Adrenal gland (tissue), 5 donors: ENCODE results near the gene UBA3.

Source experiments
- POLR2A ChIP-seq, 2 donors: fragments of 450-650 bp; IDR thresholded peaks; one replicate each; pipeline ENCODE4 v1.6.1; 2017; ENCODE audit warnings: antibody characterized with exemption in 2 of 2, mild to moderate bottlenecking in 2 of 2, moderate library complexity in 1 of 2
- TF ChIP-seq, protein P1 (sequence below), 6 experiments: fragments of 450-650 bp in 4 of 6; fragments of 200-600 bp in 2 of 6; sonication (generic) in 1 of 6; IDR thresholded peaks; 1 replicate in 5 of 6; 2 replicates in 1 of 6; pipeline versions ENCODE4 v1.5.1 to v1.8.0; 2016 to 2021; ENCODE audit warnings: antibody characterized with exemption in 6 of 6, mild to moderate bottlenecking in 2 of 6, moderate library complexity in 1 of 6
- donor health status: DM: no; HTN: no; CAD: no.

DNA sequence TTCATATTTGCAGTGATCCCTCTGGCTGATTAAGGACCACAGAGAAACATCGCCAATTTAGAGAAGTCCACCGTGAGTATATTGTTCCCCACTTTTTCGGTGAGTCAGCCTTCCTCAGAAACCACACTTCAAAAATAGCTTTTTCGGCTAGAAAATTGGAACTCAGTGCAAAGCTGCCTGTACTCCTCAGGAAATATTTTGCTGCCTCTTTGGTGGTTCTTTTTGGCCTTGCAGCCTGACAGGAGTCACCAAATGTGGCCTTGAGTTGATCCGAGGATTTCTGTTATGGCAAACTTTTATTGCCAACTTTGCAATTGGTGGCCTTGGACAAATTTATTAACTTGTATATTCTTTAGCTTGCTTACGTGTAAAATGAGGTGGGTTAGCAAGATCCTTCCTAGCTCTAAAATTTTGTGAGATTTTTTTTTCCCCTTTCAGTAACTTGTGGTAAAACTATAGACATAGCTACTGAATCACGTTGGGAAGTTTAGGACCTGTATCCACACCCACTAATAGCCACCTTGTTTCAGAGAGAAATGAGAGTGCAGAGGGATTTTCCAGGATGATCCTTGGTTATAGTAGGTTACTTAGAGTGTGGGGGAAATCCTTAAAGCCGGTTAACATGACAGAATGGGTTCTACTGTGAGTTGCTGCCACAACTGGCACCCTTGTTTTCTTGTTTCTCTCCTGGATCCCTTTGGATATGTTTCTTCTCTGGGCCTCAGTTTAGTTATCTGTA, 14.5 kb upstream of the UBA3 start:
- TF ChIP-seq POLR2A (IDR thresholded peaks at IDR 0.05): no peak
- TF ChIP-seq, protein P1, sequence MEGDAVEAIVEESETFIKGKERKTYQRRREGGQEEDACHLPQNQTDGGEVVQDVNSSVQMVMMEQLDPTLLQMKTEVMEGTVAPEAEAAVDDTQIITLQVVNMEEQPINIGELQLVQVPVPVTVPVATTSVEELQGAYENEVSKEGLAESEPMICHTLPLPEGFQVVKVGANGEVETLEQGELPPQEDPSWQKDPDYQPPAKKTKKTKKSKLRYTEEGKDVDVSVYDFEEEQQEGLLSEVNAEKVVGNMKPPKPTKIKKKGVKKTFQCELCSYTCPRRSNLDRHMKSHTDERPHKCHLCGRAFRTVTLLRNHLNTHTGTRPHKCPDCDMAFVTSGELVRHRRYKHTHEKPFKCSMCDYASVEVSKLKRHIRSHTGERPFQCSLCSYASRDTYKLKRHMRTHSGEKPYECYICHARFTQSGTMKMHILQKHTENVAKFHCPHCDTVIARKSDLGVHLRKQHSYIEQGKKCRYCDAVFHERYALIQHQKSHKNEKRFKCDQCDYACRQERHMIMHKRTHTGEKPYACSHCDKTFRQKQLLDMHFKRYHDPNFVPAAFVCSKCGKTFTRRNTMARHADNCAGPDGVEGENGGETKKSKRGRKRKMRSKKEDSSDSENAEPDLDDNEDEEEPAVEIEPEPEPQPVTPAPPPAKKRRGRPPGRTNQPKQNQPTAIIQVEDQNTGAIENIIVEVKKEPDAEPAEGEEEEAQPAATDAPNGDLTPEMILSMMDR (IDR thresholded peaks at IDR 0.05): no peak
